ENCODE data around the gene CCDC7. TPM values are rescaled to one million over a fixed set of nuclear protein-coding genes. Genes with fewer than 3 reads are reported as not detected.

Gene CCDC7
- polyA plus RNA-seq, 1 of the 3 experiments (the other 2 are of a cell fraction): 0.44 TPM

- TF ChIP-seq REST (IDR thresholded peaks at IDR 0.05; ENCODE audit: low read depth, low read length): no peak
- TF ChIP-seq PBX3 (IDR thresholded peaks at IDR 0.05): no peak
- TF ChIP-seq SIN3A (IDR thresholded peaks at IDR 0.05; ENCODE audit: borderline replicate concordance, low read depth, low read length): no peak
- no peak for TF ChIP-seq NFIC (IDR thresholded peaks at IDR 0.05; ENCODE audit: borderline replicate concordance)
- TF ChIP-seq USF1 (IDR thresholded peaks at IDR 0.05; ENCODE audit: borderline replicate concordance, low read depth): no peak
- Histone ChIP-seq H3K36me3 (replicated peaks in 1 of 2; ENCODE audit: control insufficient read depth in 1 of 2, insufficient read depth in 2 of 2, low read length in 1 of 2) (peaks cover 0 to 5% of the 10 kb centered on the region in 2 experiments), H3K4me2 (no peak overlapping the region), H2AFZ (ENCODE audit: low read depth) (no peak overlapping the region), H3K9ac (no peak overlapping the region), H3K27ac (ENCODE audit: low read depth in 2 of 2, low read length in 1 of 2) (no peak overlapping the region), H3K79me2 (ENCODE audit: insufficient read depth) (no peaks in the 10 kb centered on the region), H3K27me3 (ENCODE audit: insufficient read depth) (no peaks in the 10 kb centered on the region), H3K9me2 (no peaks in the 10 kb centered on the region), H3K4me1 (ENCODE audit: control insufficient read depth in 1 of 2, insufficient read depth in 2 of 2, low read depth in 1 of 2, low read length in 1 of 2) (no peaks in the 10 kb centered on the region), H3K9me3 (peaks cover 7% of the 10 kb centered on the region; the same call in 1 of the 2 replicates), H4K20me1 (ENCODE audit: insufficient read depth) (no peaks in the 10 kb centered on the region), H3K4me3 (ENCODE audit: low read depth in 2 of 2, low read length in 1 of 2) (no peak overlapping the region), H3F3A (replicated peaks; ENCODE audit: insufficient read depth) (no peaks in the 10 kb centered on the region)
- WGBS (ENCODE audit: low lambda C conversion rate): 63% methylated on average over 2 of the region's 2 CpGs
- no peak for DNase-seq
- POLR2A ChIA-PET: no interaction called here
- CTCF ChIA-PET: no interaction called here
These were observed 176.5 kb downstream of the CCDC7 start for GRCh38 chr10:32622409-32622808.

- ChIA-PET CTCF (interaction anchor here (0.7 kb wide), 1 partner anchor 9 kb away, joined by 3 read pairs; no protein-coding TSS in a partner anchor), POLR2A (no interaction called here)
- 46% methylated on average over 1 of the region's 1 CpG for WGBS (ENCODE audit: low lambda C conversion rate)
- no peak overlapping the region for H3K9ac ChIP-seq
- no peaks in the 10 kb centered on the region for H3K4me1 ChIP-seq (ENCODE audit: control insufficient read depth in 1 of 2, insufficient read depth in 2 of 2, low read depth in 1 of 2, low read length in 1 of 2)
- peaks cover 7% of the 10 kb centered on the region; the same call in 1 of the 2 replicates for H3K9me3 ChIP-seq
- DNase-seq: no peak
- H3K4me2 ChIP-seq: no peak overlapping the region
- no peak overlapping the region for H2AFZ ChIP-seq (ENCODE audit: low read depth)
- H3K9me2 ChIP-seq: no peaks in the 10 kb centered on the region
- no peak overlapping the region for H3K27ac ChIP-seq (ENCODE audit: low read depth in 2 of 2, low read length in 1 of 2)
- no peak overlapping the region for H3K4me3 ChIP-seq (ENCODE audit: low read depth in 2 of 2, low read length in 1 of 2)
- H4K20me1 ChIP-seq (ENCODE audit: insufficient read depth): no peaks in the 10 kb centered on the region
- H3F3A ChIP-seq (replicated peaks; ENCODE audit: insufficient read depth): no peaks in the 10 kb centered on the region
- TF ChIP-seq NFIC (IDR thresholded peaks at IDR 0.05; ENCODE audit: borderline replicate concordance) (no peak), ELF1 (IDR thresholded peaks at IDR 0.05) (no peak), CTCF (IDR thresholded peaks at IDR 0.05) (no peak), NRF1 (IDR thresholded peaks at IDR 0.05; ENCODE audit: low read depth, low read length) (no peak), ZBTB33 (IDR thresholded peaks at IDR 0.05; ENCODE audit: borderline replicate concordance, low read depth) (no peak), TEAD4 (IDR thresholded peaks at IDR 0.05; ENCODE audit: borderline replicate concordance, insufficient read depth) (no peak), MAX (IDR thresholded peaks at IDR 0.05; ENCODE audit: low read depth) (no peak), MEF2A (IDR thresholded peaks at IDR 0.05; ENCODE audit: borderline replicate concordance, low read depth) (no peak)
- H3K36me3 ChIP-seq (replicated peaks in 1 of 2; ENCODE audit: control insufficient read depth in 1 of 2, insufficient read depth in 2 of 2, low read length in 1 of 2): peaks cover 0 to 5% of the 10 kb centered on the region in 2 experiments
- no peaks in the 10 kb centered on the region for H3K79me2 ChIP-seq (ENCODE audit: insufficient read depth)
- H3K27me3 ChIP-seq (ENCODE audit: insufficient read depth): no peaks in the 10 kb centered on the region
These were observed 181.2 kb downstream of the CCDC7 start for GRCh38 chr10:32627183-32627582.

All from SK-N-SH (cell line).